ENCODE results near the gene CRACR2A.

CRACR2A gene

DNA sequence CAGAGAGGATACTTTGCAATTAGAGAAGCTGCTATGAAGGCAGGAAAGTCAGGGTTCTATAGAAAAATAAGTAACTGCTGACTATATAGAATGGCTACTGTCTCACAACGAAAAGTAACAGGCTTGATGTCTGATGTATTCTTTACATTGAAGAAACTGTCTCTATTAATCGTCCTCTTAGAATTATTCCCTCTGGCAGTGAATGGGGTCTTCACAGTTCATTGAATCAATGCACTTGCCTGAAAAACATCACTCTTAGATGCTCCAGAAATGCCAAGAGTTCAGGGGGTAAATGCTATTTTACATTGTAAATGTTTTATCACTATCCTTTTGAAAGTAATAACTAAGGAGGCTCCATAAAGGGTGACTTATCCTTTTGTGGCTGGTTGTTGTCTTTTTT is 37.7 kb upstream of the CRACR2A start:
- no peak for DNase-seq (ENCODE audit: low read depth)
- no peak overlapping the region for H3K4me3 ChIP-seq (ENCODE audit: low read depth, low read length)
- TF ChIP-seq, protein P1, sequence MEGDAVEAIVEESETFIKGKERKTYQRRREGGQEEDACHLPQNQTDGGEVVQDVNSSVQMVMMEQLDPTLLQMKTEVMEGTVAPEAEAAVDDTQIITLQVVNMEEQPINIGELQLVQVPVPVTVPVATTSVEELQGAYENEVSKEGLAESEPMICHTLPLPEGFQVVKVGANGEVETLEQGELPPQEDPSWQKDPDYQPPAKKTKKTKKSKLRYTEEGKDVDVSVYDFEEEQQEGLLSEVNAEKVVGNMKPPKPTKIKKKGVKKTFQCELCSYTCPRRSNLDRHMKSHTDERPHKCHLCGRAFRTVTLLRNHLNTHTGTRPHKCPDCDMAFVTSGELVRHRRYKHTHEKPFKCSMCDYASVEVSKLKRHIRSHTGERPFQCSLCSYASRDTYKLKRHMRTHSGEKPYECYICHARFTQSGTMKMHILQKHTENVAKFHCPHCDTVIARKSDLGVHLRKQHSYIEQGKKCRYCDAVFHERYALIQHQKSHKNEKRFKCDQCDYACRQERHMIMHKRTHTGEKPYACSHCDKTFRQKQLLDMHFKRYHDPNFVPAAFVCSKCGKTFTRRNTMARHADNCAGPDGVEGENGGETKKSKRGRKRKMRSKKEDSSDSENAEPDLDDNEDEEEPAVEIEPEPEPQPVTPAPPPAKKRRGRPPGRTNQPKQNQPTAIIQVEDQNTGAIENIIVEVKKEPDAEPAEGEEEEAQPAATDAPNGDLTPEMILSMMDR (IDR thresholded peaks at IDR 0.05; ENCODE audit: insufficient read depth, low read depth, low read length, missing control alignments) = no peak

DNA sequence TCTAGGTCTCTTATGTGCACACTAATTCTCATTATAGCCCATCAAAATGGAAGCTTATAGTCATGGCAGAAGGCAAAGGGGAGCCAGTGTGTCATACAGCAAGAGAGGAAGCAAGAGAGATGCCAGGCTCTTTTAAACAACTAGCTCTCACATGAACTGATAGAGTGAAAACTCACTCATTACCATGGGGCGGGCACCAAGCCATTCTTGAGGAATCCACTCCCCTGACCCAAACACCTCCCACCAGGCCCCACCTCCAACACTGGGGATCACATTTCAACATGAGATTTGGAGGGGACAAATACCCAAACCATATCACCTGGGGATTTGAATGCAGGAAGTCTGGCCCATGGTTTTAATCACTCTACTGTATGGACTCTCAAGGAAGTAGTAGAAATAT is 36.9 kb upstream of the CRACR2A start:
- H3K4me3 ChIP-seq (ENCODE audit: low read depth, low read length) = no peak overlapping the region
- DNase-seq (ENCODE audit: low read depth) = no peak
- TF ChIP-seq, protein P1 (IDR thresholded peaks at IDR 0.05; ENCODE audit: insufficient read depth, low read depth, low read length, missing control alignments) = no peak

DNA sequence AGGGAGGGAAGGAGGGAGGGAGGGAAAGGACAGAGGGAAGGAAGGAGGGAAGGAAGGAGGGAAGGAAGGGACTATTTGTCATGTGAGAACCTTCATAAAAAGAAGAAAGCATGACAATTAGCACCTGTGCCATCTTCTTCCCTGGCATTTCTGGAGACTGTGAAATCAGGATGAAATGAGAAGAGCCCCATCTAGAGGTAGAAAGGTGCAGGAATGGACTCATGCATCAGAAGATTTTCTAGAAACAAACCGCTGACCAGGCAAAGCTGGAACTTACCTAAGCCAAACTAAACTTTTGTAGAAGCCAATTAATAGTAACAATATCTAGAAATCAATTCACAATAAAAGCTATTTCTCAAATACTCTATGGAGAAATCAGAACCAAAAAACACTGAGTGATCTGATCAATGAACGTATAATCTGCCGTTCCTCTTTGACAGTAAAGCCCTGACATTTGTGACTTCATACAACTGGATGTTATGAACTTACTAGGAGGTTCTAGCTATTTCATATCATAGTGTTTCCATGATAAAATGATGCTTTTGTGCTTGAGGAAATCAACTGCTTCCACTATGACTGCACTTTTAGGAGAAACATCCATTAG is 24.4 kb upstream of the CRACR2A start:
- H3K4me3 ChIP-seq (ENCODE audit: low read depth, low read length) = no peak overlapping the region
- TF ChIP-seq, protein P1 (IDR thresholded peaks at IDR 0.05; ENCODE audit: insufficient read depth, low read depth, low read length, missing control alignments) = peak; percentile 59
- DNase-seq (ENCODE audit: low read depth) = peak; percentile 44

DNA sequence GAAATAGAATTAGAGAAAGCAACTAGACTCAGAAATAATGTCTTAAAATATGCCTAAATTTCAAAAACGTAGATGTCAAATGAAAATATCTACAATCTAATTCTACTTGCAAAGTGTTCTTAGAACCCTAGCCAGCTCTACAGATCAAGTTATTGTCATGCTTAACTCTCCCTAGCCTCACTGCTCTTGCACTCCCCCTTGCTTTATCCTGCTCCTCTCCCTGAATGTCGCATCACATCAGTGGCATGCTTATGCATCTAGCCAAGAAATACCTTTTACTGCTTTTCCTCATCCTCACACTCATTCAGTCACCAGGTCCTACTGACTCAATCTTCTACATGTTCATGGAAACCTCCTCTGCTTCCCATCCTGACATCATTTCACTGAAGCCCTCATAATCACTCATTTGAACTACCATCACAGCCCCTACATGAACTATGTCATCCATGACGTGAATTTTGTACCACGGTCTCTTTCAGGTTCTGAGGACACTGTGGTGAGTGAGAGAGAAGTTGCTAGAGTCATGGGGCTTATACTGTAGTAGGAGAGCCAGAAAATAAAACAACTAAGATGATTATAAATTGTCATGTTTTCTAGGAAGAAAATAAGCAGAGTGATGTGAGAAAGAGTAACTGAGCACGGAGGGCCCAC is 22.6 kb upstream of the CRACR2A start:
- DNase-seq (ENCODE audit: low read depth) = no peak
- TF ChIP-seq, protein P1 (IDR thresholded peaks at IDR 0.05; ENCODE audit: insufficient read depth, low read depth, low read length, missing control alignments) = no peak
- H3K4me3 ChIP-seq (ENCODE audit: low read depth, low read length) = no peak overlapping the region

DNA sequence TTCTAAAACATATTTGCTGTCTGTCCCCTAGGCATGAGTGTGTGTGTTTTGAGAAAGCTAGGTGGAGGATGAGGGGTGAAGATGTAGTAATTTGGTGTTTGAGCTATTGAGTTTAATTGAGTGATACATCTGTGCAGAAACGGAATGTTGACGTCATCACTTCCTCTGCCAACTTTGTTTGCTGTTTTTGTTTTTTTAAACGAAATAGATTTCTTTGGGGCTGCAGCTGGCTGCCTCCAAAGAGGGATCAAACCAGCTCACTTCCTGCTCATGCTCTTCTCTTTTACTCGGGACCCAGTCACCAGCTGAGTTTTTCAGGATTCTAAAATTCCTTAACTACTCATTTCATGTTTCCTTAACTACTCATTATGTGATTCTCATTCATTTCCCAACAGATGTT is 19.5 kb upstream of the CRACR2A start:
- TF ChIP-seq, protein P1 (IDR thresholded peaks at IDR 0.05; ENCODE audit: insufficient read depth, low read depth, low read length, missing control alignments) = no peak
- DNase-seq (ENCODE audit: low read depth) = no peak
- no peak overlapping the region for H3K4me3 ChIP-seq (ENCODE audit: low read depth, low read length)

DNA sequence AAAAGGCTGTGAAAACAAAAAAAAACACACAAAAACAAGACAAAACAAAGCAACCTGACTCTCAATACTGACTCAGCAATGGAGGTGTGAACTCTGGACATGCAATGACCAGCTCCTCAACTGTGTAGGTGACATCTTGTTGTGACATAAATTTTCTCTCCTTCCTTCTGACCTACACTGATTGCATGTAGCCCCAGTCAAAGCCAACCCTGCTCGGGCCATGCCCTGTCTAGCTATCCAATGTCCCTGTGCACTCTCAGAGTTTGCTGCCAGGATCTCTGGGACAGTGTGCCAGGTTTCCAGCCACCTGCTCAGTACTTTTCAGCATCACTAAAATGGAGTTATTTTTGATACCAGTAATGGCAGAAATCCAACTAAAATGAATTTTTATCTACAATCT is 18.9 kb upstream of the CRACR2A start:
- no peak overlapping the region for H3K4me3 ChIP-seq (ENCODE audit: low read depth, low read length)
- TF ChIP-seq, protein P1 (IDR thresholded peaks at IDR 0.05; ENCODE audit: insufficient read depth, low read depth, low read length, missing control alignments) = no peak
- DNase-seq (ENCODE audit: low read depth) = no peak

DNA sequence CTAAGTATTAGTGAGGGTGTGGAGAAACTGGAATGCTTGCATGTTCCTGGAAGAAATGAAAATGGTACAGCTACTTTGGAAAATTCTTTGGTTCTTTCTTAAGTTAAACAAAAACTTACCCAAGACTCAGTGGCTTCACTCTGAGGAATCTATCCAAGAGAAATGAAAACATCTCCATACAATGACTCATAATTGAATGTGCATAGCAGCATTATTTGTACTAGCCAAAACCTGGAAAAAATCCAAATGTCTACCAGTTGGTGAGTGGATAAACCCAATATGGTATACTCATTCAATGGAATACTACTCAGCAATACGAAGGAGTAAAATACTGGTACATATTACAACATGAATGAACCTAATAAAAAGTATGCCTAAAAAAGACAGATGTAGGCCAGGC is 18.0 kb upstream of the CRACR2A start:
- no peak for DNase-seq (ENCODE audit: low read depth)
- H3K4me3 ChIP-seq (ENCODE audit: low read depth, low read length) = no peak overlapping the region
- TF ChIP-seq, protein P1 (IDR thresholded peaks at IDR 0.05; ENCODE audit: insufficient read depth, low read depth, low read length, missing control alignments) = no peak
